C4-2B (cell line): ENCODE measurements around the gene ADAMTS6.

Experiments
- ZFX ChIP-seq: fragments of 450-650 bp; IDR thresholded peaks from 2 replicates; pipeline ENCODE4 v1.6.1; 2017
- TF ChIP-seq, protein P1 (sequence below): fragments of 450-650 bp; conservative IDR thresholded peaks from 2 replicates; pipeline ENCODE4 v1.5.1; 2017; ENCODE audit warnings: mild to moderate bottlenecking

DNA sequence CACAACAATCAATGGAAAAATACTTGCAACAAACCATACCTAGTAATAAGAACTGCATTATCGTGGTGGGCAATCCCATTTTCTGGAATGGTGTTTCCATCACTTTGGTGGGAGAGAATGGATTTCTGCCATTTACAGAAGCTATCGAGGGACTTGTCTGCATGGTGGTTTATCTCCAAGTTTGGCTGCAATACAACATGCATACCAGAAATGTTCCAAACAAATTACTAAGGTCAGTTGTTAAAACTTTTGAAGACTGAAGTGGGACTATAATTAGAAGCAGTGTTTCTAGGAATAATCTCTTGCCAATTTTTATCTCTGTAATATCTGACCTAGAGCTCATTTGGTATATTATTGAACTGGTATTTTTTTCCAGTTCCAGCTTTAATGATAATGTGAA, 30.3 kb downstream of the ADAMTS6 start:
- TF ChIP-seq, protein P1, sequence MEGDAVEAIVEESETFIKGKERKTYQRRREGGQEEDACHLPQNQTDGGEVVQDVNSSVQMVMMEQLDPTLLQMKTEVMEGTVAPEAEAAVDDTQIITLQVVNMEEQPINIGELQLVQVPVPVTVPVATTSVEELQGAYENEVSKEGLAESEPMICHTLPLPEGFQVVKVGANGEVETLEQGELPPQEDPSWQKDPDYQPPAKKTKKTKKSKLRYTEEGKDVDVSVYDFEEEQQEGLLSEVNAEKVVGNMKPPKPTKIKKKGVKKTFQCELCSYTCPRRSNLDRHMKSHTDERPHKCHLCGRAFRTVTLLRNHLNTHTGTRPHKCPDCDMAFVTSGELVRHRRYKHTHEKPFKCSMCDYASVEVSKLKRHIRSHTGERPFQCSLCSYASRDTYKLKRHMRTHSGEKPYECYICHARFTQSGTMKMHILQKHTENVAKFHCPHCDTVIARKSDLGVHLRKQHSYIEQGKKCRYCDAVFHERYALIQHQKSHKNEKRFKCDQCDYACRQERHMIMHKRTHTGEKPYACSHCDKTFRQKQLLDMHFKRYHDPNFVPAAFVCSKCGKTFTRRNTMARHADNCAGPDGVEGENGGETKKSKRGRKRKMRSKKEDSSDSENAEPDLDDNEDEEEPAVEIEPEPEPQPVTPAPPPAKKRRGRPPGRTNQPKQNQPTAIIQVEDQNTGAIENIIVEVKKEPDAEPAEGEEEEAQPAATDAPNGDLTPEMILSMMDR, result no peak
- no peak for TF ChIP-seq ZFX
